Adrenal gland (tissue), 12 donors: ENCODE measurements around the gene RAB11B. TPM values are rescaled to one million over a fixed set of nuclear protein-coding genes. Genes with fewer than 3 reads are reported as not detected.

Source experiments
- DNase-seq, 7 donors: peaks; one replicate each; pipeline ENCODE4 v3.0.0-alpha.2; 2019 to 2020
- H3K27ac ChIP-seq, 5 donors: fragments of 200-600 bp; sonication (generic) in 4 of 5; 1 replicate in 3 of 5; 2 replicates in 2 of 5; pipeline versions ENCODE4 v1.5.1 to v1.8.0; 2016 to 2020; ENCODE audit warnings: mild to moderate bottlenecking in 1 of 5
- H3K27me3 ChIP-seq: fragments of 200-600 bp; 2 replicates; pipeline ENCODE4 v1.8.0; 2021
- H3K36me3 ChIP-seq, 2 donors: fragments of 200-600 bp; replicated peaks in 1 of 2; 1 replicate in 1 of 2; 2 replicates in 1 of 2; pipeline versions ENCODE4 v1.5.1 to v1.8.0; 2018 to 2022
- H3K4me1 ChIP-seq, 2 donors: fragments of 200-600 bp; replicated peaks in 1 of 2; 1 replicate in 1 of 2; 2 replicates in 1 of 2; pipeline versions ENCODE4 v1.5.1 to v1.8.0; 2018 to 2021
- H3K4me3 ChIP-seq, 4 donors: fragments of 200-600 bp; sonication (generic) in 3 of 4; one replicate each; pipeline ENCODE4 v1.5.1; 2016 to 2018
- H3K9me3 ChIP-seq, 3 donors: fragments of 200-600 bp; sonication (generic) in 1 of 3; replicated peaks in 1 of 3; 1 replicate in 2 of 3; 2 replicates in 1 of 3; pipeline versions ENCODE4 v1.5.1 to v1.8.0; 2016 to 2021
- CTCF ChIP-seq, 6 experiments: fragments of 450-650 bp in 4 of 6; fragments of 200-600 bp in 2 of 6; sonication (generic) in 1 of 6; IDR thresholded peaks; 1 replicate in 5 of 6; 2 replicates in 1 of 6; pipeline versions ENCODE4 v1.5.1 to v1.8.0; 2016 to 2021; ENCODE audit warnings: antibody characterized with exemption in 6 of 6, mild to moderate bottlenecking in 2 of 6, moderate library complexity in 1 of 6
- POLR2A ChIP-seq, 2 donors: fragments of 450-650 bp; IDR thresholded peaks; one replicate each; pipeline ENCODE4 v1.6.1; 2017; ENCODE audit warnings: antibody characterized with exemption in 2 of 2, mild to moderate bottlenecking in 2 of 2, moderate library complexity in 1 of 2
- WGBS, 4 donors: extraction: QIAGEN DNeasy Blood & Tissue Kit in 2 of 4; methylation state at CpG; one replicate each; pipeline versions ENCODE4 v1.1.5 to v1.1.7; 2013 to 2017; 5-methylcytosine and 5-hydroxymethylcytosine counted together
- intact Hi-C, 2 donors: fragments of 100-400 bp; cut with DNase I; formaldehyde crosslinking; loops; one replicate each; pipeline versions ENCODE4 v1.14.1 to v1.15.0; 2022 to 2023
- polyA plus RNA-seq, 3 donors: library from polyadenylated mRNA; stranded (reverse); fragments of 200-250 nt in 2 of 3; fragments of 350-450 nt in 1 of 3; fragmentation: Illumina TruSeq in 1 of 3; extraction: RNeasy Lipid Tissue Mini Kit (QIAGEN cat#74804) in 1 of 3; gene quantifications; one replicate each; pipeline ENCODE4 v1.2.3, GENCODE V29; 2013 to 2014
- total RNA-seq, 9 donors: library from RNA; depleted of rRNA in 4 of 9; stranded (reverse); fragments of >200 nt in 4 of 9; fragments of 120-200 nt in 1 of 9; fragmentation: NEBNext Ultra II Directional in 1 of 9; extraction: Animal tissue kit (Norgen Biotek cat#: 25700) in 1 of 9; gene quantifications; one replicate each; pipeline versions ENCODE4 v1.1.0 to v1.2.4, GENCODE V29; 2013 to 2023
- donor health status: healthy with polysubstance abuse.
- donor health status: Bipolar disorder and iron deficiency.
- donor health status: DM: yes; HTN: yes; CAD: no.
- donor health status: DM: no; HTN: no; CAD: no.
- donor health status: DM: no; HTN: no; CAD: no.
- donor health status: DM: yes; HTN: yes; CAD: no.

RAB11B gene
- total and polyA plus RNA-seq, 12 donors: 10.7 to 155 (median 72.2) TPM

DNA sequence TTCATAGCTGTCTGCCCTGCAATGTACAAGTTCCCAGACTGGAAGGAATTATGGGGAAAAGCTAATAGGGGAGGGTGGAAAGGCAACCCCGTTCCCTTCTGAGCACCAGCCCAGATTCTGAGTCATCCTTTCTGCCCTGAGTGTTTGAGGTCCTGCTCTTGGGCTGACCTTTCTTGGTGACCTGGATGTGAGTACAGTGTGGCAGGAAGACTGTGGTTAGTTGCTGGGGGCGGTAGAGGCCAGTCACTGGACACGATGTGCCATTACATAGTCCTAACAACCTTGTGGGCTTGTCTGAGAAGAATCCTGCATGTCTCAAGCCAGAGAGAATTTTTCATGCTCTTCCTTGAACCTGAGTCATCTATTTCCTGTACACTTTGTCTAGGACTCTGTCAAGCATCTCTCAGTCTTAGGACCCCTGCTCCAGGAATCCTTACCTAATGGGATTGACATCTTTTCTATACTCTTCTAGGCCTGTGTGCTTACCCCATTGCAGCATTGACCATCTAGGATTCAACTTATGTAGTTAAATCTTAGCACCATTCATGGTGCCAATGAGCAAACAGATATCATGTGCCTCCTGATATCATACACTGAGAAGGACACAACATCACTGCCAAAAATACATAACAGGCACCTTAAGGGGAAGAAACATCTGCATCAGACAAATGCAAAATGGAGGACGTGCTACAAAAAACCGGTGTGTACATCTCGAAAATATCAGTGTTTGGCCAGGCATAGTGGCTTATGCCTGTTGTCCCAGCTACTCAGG is 34.3 kb upstream of the RAB11B start:
- Histone ChIP-seq H3K9me3 (no peaks in the 10 kb centered on the region), H3K27me3 (no peaks in the 10 kb centered on the region), H3K4me3 (no peak overlapping the region), H3K27ac (peak overlapping the region in 4 of 5 donors; percentile 44 to 83 (median 58)), H3K4me1 (peaks cover 5 to 19% of the 10 kb centered on the region in 2 donors), H3K36me3 (no peaks in the 10 kb centered on the region)
- DNase-seq: peak in 6 of 7 donors; percentile 78 to 89 (median 80)
- intact Hi-C loops: loop anchor here (2.0 to 10.0 kb wide), 4 partner anchors 41 to 229 kb away; partner anchors contain the start of gene PRAM1 (in 1 of the 2)
- TF ChIP-seq CTCF (IDR thresholded peaks at IDR 0.05): no peak
- peak in 1 of 2 donors; percentile 22 for TF ChIP-seq POLR2A (IDR thresholded peaks at IDR 0.05)
- 48 to 57% (median 52%) methylated on average over 4 to 6 of the region's 6 CpGs for WGBS, 4 donors

DNA sequence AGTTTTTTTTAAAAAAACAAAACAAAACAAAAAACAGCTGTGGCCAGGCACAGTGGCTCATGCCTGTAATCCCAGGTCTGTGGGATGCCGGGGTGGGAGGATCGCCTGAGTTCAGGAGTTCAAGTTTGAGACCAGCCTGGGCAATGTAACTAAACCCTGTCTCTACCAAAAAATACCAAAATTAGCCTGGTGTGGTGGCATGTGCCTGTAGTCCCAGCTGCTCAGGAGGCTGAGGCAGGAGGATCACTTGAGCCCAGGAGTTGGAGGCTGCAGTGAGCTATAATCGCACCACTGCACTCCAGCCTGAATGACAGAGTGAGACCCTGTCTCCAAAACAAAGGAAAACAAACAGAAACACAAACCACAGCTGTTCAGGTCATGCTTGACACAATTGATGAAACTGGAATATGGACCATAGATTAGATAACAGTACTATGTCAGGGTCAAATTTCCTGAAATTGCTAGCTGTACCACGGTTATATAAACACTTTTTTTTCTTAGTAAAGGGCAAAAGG is 33.1 kb upstream of the RAB11B start:
- no peak for DNase-seq
- Histone ChIP-seq H3K4me3 (no peak overlapping the region), H3K36me3 (no peaks in the 10 kb centered on the region), H3K4me1 (peaks cover 5 to 27% of the 10 kb centered on the region in 2 donors), H3K9me3 (no peaks in the 10 kb centered on the region), H3K27me3 (no peaks in the 10 kb centered on the region), H3K27ac (peak overlapping the region in 1 of 5 donors; percentile 33)
- intact Hi-C loops: loop anchor here (5.0 to 10.0 kb wide), 3 partner anchors 40 to 228 kb away; partner anchors contain the start of gene PRAM1 (in 1 of the 2)
- TF ChIP-seq POLR2A (IDR thresholded peaks at IDR 0.05): no peak
- no peak for TF ChIP-seq CTCF (IDR thresholded peaks at IDR 0.05)
- WGBS, 4 donors: 68 to 75% (median 70%) methylated on average over 4 of the region's 4 CpGs

GRCh38 chr19:8358948-8359347 is 31.2 kb upstream of the RAB11B start:
- Histone ChIP-seq H3K9me3 (no peaks in the 10 kb centered on the region), H3K36me3 (no peaks in the 10 kb centered on the region), H3K4me3 (no peak overlapping the region), H3K27ac (no peak overlapping the region), H3K4me1 (peaks cover 23 to 42% of the 10 kb centered on the region in 2 donors), H3K27me3 (no peaks in the 10 kb centered on the region)
- no peak for DNase-seq
- no peak for TF ChIP-seq POLR2A (IDR thresholded peaks at IDR 0.05)
- no peak for TF ChIP-seq CTCF (IDR thresholded peaks at IDR 0.05)
- whole genome bisulfite sequencing, 4 donors: 79 to 87% (median 84%) methylated on average over 6 of the region's 6 CpGs
- intact Hi-C loops: loop anchor here (5.0 to 10.0 kb wide), 3 partner anchors 38 to 226 kb away; partner anchors contain the start of gene PRAM1 (in 1 of the 2)

DNA sequence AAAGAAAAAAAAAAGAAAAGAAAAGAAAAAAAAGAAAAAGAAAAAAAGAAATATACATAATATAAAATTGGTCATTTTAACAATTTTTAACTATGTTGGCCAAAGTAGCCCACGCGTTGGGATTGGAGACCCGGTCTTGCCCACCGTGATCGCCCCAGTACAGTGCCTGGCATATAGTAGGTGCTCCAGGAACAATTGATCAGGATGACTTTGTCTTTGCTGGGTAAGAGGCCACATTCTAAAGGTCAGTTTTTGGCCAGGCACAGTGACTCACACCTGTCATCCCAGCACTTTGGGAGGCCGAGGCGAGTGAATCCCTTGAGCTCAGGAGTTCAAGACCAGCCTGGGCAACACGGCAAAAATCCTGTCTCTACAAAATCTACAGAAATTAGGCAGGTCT is 30.0 kb upstream of the RAB11B start:
- intact Hi-C loops: no loop called here
- 71 to 82% (median 72%) methylated on average over 5 to 8 of the region's 8 CpGs for WGBS, 4 donors
- H3K36me3 ChIP-seq: no peaks in the 10 kb centered on the region

More for the DNA sequence above, 30.0 kb upstream of the RAB11B start:
- no peak for DNase-seq
- TF ChIP-seq CTCF (IDR thresholded peaks at IDR 0.05) (no peak), POLR2A (IDR thresholded peaks at IDR 0.05) (no peak)
- H3K27ac ChIP-seq: no peak overlapping the region
- H3K4me3 ChIP-seq: no peak overlapping the region
- H3K27me3 ChIP-seq: no peaks in the 10 kb centered on the region
- H3K9me3 ChIP-seq: no peaks in the 10 kb centered on the region
- peaks cover 30 to 36% of the 10 kb centered on the region in 2 donors for H3K4me1 ChIP-seq
